IPS-NIHi7 (cell line): ENCODE results near the gene ATP6V1F.

Source experiments
- DNase-seq: peaks from one replicate; pipeline ENCODE4 v3.0.0; 2012; ENCODE audit warnings: mixed read lengths; ENCODE audit errors: extremely low spot score

Gene ATP6V1F

GRCh38 chr7:128882134-128882533 is 19.5 kb downstream of the ATP6V1F start:
- DNase-seq, result no peak

- DNase-seq, result peak; percentile 96
Observed at GRCh38 chr7:128883622-128884448, 21.2 kb downstream of the ATP6V1F start.

GRCh38 chr7:128884561-128885369 is 22.1 kb downstream of the ATP6V1F start:
- no peak for DNase-seq

- no peak for DNase-seq
Observed at GRCh38 chr7:128885370-128886187, 22.9 kb downstream of the ATP6V1F start.

GRCh38 chr7:128886391-128887168 is 23.9 kb downstream of the ATP6V1F start:
- DNase-seq, result no peak

GRCh38 chr7:128887169-128888038 is 24.7 kb downstream of the ATP6V1F start:
- no peak for DNase-seq

- DNase-seq, result no peak
Observed at GRCh38 chr7:128888039-128888755, 25.5 kb downstream of the ATP6V1F start.

- DNase-seq, result no peak
Observed at GRCh38 chr7:128888756-128889095, 26.1 kb downstream of the ATP6V1F start.

- no peak for DNase-seq
Observed at GRCh38 chr7:128889121-128889520, 26.5 kb downstream of the ATP6V1F start.

GRCh38 chr7:128890306-128891109 is 27.9 kb downstream of the ATP6V1F start:
- peak; percentile 52 for DNase-seq

- DNase-seq, result peak; percentile 59
Observed at GRCh38 chr7:128891110-128891941, 28.7 kb downstream of the ATP6V1F start.

- DNase-seq, result no peak
Observed at GRCh38 chr7:128891942-128892269, 29.2 kb downstream of the ATP6V1F start.

- DNase-seq, result no peak
Observed at GRCh38 chr7:128892521-128893250, 30.0 kb downstream of the ATP6V1F start.

GRCh38 chr7:128893251-128894100 is 30.8 kb downstream of the ATP6V1F start:
- no peak for DNase-seq

- DNase-seq, result no peak
Observed at GRCh38 chr7:128894101-128894440, 31.4 kb downstream of the ATP6V1F start.

GRCh38 chr7:128895320-128895719 is 32.7 kb downstream of the ATP6V1F start:
- DNase-seq, result no peak

GRCh38 chr7:128899392-128899791 is 36.7 kb downstream of the ATP6V1F start:
- DNase-seq, result no peak
